ENCODE measurements around the gene RFXANK. TPM values are rescaled to one million over a fixed set of nuclear protein-coding genes. Genes with fewer than 3 reads are reported as not detected.
A peak's percentile ranks its signal among the peaks of the same experiment; 100 is the strongest.

RFXANK gene
- polyA plus RNA-seq, 1 donor from 2014 or later = 40.0 TPM

- Histone ChIP-seq H3K9me2 (ENCODE audit: insufficient read depth, low read length) (no peaks in the 10 kb centered on the region), H3K27me3 (ENCODE audit: insufficient read depth, low read depth, low read length) (no peaks in the 10 kb centered on the region), H4K20me1 (ENCODE audit: insufficient read depth) (no peaks in the 10 kb centered on the region), H3K27ac (ENCODE audit: low read length) (no peak overlapping the region), H2AFZ (ENCODE audit: low read depth, low read length) (peak overlapping the region; percentile 14), H3K4me2 (ENCODE audit: low read length) (no peak overlapping the region), H3F3A (ENCODE audit: insufficient read depth, low read length, poor library complexity, severe bottlenecking) (no peaks in the 10 kb centered on the region), H3K9me3 (ENCODE audit: low read length) (no peaks in the 10 kb centered on the region), H3K36me3 (ENCODE audit: insufficient read depth, low read length) (no peaks in the 10 kb centered on the region), H3K4me3 (ENCODE audit: low read length) (no peak overlapping the region), H3K79me2 (replicated peaks; ENCODE audit: insufficient read depth, low read length) (no peaks in the 10 kb centered on the region), H3K9ac (ENCODE audit: low read length) (no peak overlapping the region)
- no peak for TF ChIP-seq TAF1 (IDR thresholded peaks at IDR 0.05; ENCODE audit: low read depth)
- no peak for TF ChIP-seq REST (IDR thresholded peaks at IDR 0.05; ENCODE audit: borderline replicate concordance)
- TF ChIP-seq POLR2AphosphoS5 (IDR thresholded peaks at IDR 0.05) = no peak
- peak; percentile 79 for TF ChIP-seq SMC3 (conservative IDR thresholded peaks at IDR 0.05; ENCODE audit: poor library complexity)
- TF ChIP-seq EZH2 (IDR thresholded peaks at IDR 0.05; ENCODE audit: borderline replicate concordance, insufficient read depth, low read length, poor library complexity, severe bottlenecking) = no peak
- peak; percentile 86 for TF ChIP-seq CTCF (IDR thresholded peaks at IDR 0.05; ENCODE audit: poor library complexity, severe bottlenecking)
- peak; percentile 84 for TF ChIP-seq RAD21 (conservative IDR thresholded peaks at IDR 0.05)
- no peak for TF ChIP-seq MXI1 (conservative IDR thresholded peaks at IDR 0.05; ENCODE audit: poor library complexity, severe bottlenecking)
- TF ChIP-seq EP300 (conservative IDR thresholded peaks at IDR 0.05; ENCODE audit: poor library complexity, severe bottlenecking) = no peak
These were observed 46.1 kb upstream of the RFXANK start for GRCh38 chr19:19145684-19146608.

DNA sequence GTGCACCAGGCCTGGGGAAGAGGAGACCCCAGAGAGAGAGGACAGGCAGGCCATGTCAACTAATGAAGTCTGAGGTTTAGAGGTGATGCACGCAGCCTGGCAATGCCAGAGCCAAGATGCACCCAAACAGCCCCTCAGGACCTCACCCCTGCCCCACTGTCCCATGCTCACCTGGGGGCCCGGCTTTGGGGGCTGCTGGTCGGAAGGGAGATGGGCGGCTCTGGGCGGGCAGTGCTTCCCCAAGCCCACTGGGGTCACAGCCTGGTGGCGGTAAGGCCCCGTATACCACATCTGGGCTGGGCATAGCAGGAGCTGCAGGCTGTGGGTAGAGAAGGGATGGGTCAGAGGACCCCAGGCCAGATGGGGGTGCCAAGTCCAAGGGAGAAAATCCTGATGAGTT is 45.2 kb upstream of the RFXANK start:
- H4K20me1 ChIP-seq (ENCODE audit: insufficient read depth) = no peaks in the 10 kb centered on the region
- TF ChIP-seq EZH2 (IDR thresholded peaks at IDR 0.05; ENCODE audit: borderline replicate concordance, insufficient read depth, low read length, poor library complexity, severe bottlenecking) (no peak), TAF1 (IDR thresholded peaks at IDR 0.05; ENCODE audit: low read depth) (no peak)

More for the DNA sequence above, 45.2 kb upstream of the RFXANK start:
- H3K27ac ChIP-seq (ENCODE audit: low read length) = no peak overlapping the region
- H3K9me3 ChIP-seq (ENCODE audit: low read length) = no peaks in the 10 kb centered on the region
- no peaks in the 10 kb centered on the region for H3F3A ChIP-seq (ENCODE audit: insufficient read depth, low read length, poor library complexity, severe bottlenecking)
- no peak overlapping the region for H3K9ac ChIP-seq (ENCODE audit: low read length)
- no peak overlapping the region for H3K4me3 ChIP-seq (ENCODE audit: low read length)
- H3K4me2 ChIP-seq (ENCODE audit: low read length) = no peak overlapping the region
- no peaks in the 10 kb centered on the region for H3K36me3 ChIP-seq (ENCODE audit: insufficient read depth, low read length)
- no peaks in the 10 kb centered on the region for H3K9me2 ChIP-seq (ENCODE audit: insufficient read depth, low read length)
- H3K27me3 ChIP-seq (ENCODE audit: insufficient read depth, low read depth, low read length) = no peaks in the 10 kb centered on the region
- H2AFZ ChIP-seq (ENCODE audit: low read depth, low read length) = no peak overlapping the region
- H3K79me2 ChIP-seq (replicated peaks; ENCODE audit: insufficient read depth, low read length) = no peaks in the 10 kb centered on the region
